Measurements from ENCODE around the gene SOX1.
A peak's percentile ranks its signal among the peaks of the same experiment; 100 is the strongest.

Gene SOX1

DNA sequence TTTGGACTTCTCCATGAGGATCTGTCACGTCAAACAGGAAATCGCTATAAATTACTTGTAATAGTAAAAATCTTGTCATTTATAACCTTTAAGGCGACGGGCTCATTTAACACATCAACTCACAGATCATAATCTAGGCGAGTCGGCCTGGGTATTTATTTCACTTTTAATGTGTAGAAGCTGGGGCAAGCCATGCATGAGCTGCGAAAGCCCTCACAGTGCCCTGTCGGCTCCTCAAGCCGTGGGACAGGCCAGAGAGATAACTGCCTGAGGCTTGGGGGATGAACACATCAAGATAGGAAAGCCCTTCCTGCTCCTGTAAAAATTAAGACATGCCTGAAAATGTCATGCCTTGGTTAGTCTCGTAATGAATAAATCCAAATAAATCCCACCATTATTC lies 30.8 kb downstream of the SOX1 start:
- no peak for DNase-seq (ENCODE audit: low read depth)
- no peak overlapping the region for H3K4me3 ChIP-seq (ENCODE audit: low read depth, low read length)
- TF ChIP-seq, protein P1, sequence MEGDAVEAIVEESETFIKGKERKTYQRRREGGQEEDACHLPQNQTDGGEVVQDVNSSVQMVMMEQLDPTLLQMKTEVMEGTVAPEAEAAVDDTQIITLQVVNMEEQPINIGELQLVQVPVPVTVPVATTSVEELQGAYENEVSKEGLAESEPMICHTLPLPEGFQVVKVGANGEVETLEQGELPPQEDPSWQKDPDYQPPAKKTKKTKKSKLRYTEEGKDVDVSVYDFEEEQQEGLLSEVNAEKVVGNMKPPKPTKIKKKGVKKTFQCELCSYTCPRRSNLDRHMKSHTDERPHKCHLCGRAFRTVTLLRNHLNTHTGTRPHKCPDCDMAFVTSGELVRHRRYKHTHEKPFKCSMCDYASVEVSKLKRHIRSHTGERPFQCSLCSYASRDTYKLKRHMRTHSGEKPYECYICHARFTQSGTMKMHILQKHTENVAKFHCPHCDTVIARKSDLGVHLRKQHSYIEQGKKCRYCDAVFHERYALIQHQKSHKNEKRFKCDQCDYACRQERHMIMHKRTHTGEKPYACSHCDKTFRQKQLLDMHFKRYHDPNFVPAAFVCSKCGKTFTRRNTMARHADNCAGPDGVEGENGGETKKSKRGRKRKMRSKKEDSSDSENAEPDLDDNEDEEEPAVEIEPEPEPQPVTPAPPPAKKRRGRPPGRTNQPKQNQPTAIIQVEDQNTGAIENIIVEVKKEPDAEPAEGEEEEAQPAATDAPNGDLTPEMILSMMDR (IDR thresholded peaks at IDR 0.05; ENCODE audit: control insufficient read depth, extremely low read depth, insufficient read depth), result no peak

DNA sequence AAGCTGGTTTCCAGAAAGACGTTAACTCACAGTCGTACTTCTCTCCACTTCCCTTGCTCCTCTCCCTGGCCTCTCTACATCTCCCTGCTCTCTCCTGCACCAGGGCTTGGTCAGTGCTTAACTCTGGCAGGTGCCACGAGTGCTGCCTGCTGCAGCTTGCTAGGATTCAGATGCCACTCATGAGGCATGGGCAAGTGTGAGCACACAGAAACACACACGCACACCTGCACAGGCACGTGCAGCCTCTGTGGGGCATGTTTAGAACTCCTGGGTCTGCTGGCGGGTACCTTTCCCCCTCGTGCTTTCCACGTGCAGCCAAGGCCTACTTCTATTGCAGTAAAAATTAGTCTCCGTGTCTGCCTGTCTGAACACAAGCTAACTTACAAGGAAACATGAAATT lies 31.8 kb downstream of the SOX1 start:
- H3K4me3 ChIP-seq (ENCODE audit: low read depth, low read length), result no peak overlapping the region
- no peak for DNase-seq (ENCODE audit: low read depth)
- TF ChIP-seq, protein P1 (IDR thresholded peaks at IDR 0.05; ENCODE audit: control insufficient read depth, extremely low read depth, insufficient read depth), result no peak

DNA sequence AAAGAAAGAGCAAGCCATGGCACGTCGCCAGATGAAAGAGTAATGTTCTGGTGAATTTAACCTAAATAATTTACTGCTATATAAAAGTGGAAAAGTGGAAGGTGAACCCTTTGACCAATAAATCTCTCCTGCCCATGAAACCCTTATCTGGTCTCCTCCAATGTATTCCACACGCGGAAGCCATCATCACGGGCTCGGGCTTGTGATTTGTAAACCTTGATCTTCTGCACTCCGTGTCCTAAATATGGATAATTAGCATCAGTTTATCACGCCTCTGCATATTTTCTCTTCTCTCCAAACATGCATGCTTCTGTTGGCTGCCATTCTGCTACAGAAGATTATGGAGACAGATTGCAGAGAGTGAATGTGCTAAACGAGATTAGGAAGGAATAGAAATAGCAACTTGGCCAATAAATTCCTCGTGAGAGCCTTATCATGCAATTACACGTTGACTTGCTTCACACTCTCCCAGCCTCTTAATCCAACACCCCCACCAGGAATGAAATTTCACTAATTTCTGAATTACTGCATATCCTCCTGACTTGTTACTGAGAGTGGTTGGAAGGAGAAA lies 34.5 kb downstream of the SOX1 start:
- no peak overlapping the region for H3K4me3 ChIP-seq (ENCODE audit: low read depth, low read length)
- TF ChIP-seq, protein P1 (IDR thresholded peaks at IDR 0.05; ENCODE audit: control insufficient read depth, extremely low read depth, insufficient read depth), result no peak
- DNase-seq (ENCODE audit: low read depth), result no peak

DNA sequence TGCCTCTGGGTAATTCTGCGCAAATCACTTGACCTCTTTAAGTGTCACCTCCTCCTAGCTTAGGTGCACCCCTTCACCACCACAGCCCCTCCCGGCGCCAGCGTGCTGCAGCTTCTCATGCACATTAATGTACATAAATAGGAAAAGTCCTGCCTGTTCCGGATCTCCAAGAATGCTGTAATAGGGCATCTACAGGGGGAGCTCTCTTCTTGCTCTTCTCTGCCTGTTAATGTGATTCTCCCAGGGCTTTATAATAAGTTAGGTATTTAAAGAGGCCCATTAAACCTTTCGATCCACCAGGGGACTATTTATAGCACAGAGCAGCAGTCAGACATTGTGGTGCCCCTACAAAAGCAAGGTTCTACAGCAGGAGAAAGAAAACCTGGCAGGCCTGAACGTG lies 35.3 kb downstream of the SOX1 start:
- TF ChIP-seq, protein P1 (IDR thresholded peaks at IDR 0.05; ENCODE audit: control insufficient read depth, extremely low read depth, insufficient read depth), result peak; percentile 68
- H3K4me3 ChIP-seq (ENCODE audit: low read depth, low read length), result no peak overlapping the region
- DNase-seq (ENCODE audit: low read depth), result peak; percentile 26

DNA sequence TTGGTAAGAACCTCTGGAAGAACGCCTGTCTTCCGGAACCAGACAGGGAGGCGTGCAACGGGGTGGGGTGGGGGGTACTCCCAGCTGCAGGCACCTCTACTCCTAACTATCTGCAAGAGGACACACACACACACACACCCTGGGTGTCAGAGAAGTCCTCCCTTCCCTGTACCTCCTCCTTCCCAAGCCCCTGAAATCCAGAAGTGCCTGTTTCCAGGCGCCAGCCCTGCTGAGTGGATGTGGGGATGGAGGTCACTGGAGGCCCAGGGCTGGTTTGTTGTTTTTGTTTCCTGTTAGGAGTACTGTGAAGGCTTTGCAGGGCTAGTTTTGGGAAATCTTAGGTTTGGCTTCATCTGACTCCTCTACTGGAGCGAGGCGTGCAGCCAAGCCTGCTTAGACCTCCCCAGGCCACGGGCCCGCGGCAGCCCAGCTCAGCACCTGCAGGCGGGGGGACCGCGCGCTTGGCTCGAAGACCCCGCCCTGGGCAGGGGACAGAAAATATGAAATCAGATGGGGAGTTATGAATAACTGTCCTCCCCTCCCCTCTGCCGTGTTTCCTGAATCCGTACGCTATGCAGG lies 36.4 kb downstream of the SOX1 start:
- H3K4me3 ChIP-seq (ENCODE audit: low read depth, low read length), result no peak overlapping the region
- TF ChIP-seq, protein P1 (IDR thresholded peaks at IDR 0.05; ENCODE audit: control insufficient read depth, extremely low read depth, insufficient read depth), result no peak
- DNase-seq (ENCODE audit: low read depth), result no peak

DNA sequence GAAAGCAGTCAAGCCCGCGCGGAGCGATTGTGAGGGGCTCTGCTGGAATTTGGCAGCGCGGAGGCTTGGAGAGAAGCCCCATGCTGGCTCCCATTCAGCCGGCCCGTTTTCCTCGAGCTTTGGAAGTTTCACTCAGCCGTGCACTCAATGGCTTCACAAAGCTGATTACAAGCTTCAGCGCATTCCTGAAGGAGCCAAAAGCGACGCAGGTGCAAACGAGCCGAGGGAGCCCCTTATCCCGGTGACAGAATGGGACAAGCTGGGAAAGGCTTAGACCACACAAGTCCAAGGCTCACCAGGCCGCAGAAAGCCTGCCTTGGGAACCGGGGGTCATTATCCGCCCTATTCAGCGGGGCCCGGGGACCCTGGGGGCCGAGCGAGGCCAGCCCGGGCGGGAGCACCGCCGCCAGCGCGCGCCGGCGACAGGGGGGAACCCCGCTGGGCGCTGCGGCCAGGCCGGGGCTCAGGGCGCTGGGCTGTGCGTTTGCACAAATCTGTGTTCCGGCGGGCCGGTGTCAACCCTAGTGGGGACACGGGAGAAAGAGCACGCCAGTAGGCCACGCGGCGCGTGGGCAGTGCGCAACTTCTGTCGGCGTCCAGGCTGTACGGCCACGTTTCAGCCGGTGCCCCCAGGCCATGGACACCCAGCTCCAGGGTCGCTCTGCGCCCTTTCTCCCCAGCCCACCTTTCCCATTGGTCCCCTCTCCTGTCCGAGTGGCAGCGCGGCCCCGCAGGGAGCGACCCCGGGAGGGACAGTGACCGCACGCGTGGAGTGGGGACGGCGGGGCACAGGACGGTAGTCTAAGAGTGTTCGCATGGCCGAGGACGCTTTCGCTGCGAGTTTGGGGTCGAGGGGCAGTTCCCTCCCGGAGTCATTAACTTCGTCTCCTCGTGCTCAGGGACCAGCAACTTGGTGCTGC lies 37.3 kb downstream of the SOX1 start:
- H3K4me3 ChIP-seq (ENCODE audit: low read depth, low read length), result no peak overlapping the region
- no peak for DNase-seq (ENCODE audit: low read depth)
- TF ChIP-seq, protein P1 (IDR thresholded peaks at IDR 0.05; ENCODE audit: control insufficient read depth, extremely low read depth, insufficient read depth), result no peak
